HCT116 (cell line): Measurements from ENCODE around the gene MYH15. TPM values are rescaled to one million over a fixed set of nuclear protein-coding genes. Genes with fewer than 3 reads are reported as not detected.

Experiments used
- ATAC-seq: fragments of 200-7000 bp; cut with Tn5 transposase; 2 replicates; pipeline ENCODE4 v1.9.1; 2020; ENCODE audit warnings: mild to moderate bottlenecking, moderate library complexity
- BruUV-seq: library from RNA; stranded (reverse); fragments of 400-500 nt; replicated peaks from 2 replicates; lab custom pipeline; 2021; lab: Mats Ljungman, UMichigan
- CTCF ChIA-PET: fragments of 300-600 bp; sonication (Branson Sonifier 250); formaldehyde crosslinking; loops from one replicate; lab custom pipeline; 2021; ENCODE audit warnings: antibody characterized with exemption; lab: Charles Lee
- POLR2A ChIA-PET: fragments of 300-600, 350-600 bp; sonication (Branson Sonifier 250); formaldehyde crosslinking; loops from one replicate; lab custom pipeline; 2021; ENCODE audit warnings: antibody characterized with exemption; lab: Charles Lee
- RAD21 ChIA-PET, 2 experiments: fragments of 300-600 bp; sonication (Branson Sonifier 250); formaldehyde crosslinking; loops; one replicate each; lab custom pipeline; 2023; ENCODE audit warnings: low total read pairs in 2 of 2; ENCODE audit not compliant: uncharacterized antibody in 2 of 2, unreplicated experiment in 2 of 2, low non-redundant PET in 1 of 2; lab: Charles Lee
- DNase-seq: peaks from one replicate; pipeline ENCODE4 v3.0.0-alpha.2; 2010; ENCODE audit warnings: low read depth, low spot score
- H2AFZ ChIP-seq: fragments of 200-600 bp; shearing (Covaris generic), sonication (generic); 2 replicates; pipeline ENCODE4 v1.6.1; 2017; ENCODE audit warnings: low read depth, mixed run types, mixed read lengths, antibody characterized with exemption, low read length; ENCODE audit not compliant: poor library complexity, severe bottlenecking
- H3K27ac ChIP-seq: 2 replicates; pipeline ENCODE4 v1.5.1; 2012; ENCODE audit warnings: low read depth, low read length
- H3K27me3 ChIP-seq: fragments of 200-600 bp; sonication (generic); 2 replicates; pipeline ENCODE4 v1.6.1; 2016; ENCODE audit warnings: mixed run types, low read length, mixed read lengths; ENCODE audit not compliant: insufficient read depth
- H3K36me3 ChIP-seq, 2 experiments: fragments of 200-500 bp in 1 of 2; fragments of 200-600 bp in 1 of 2; sonication (Bioruptor generic) in 1 of 2; sonication (generic) in 1 of 2; 2 replicates each; pipeline versions ENCODE4 v1.5.1 to v1.6.1; 2014 to 2016; ENCODE audit warnings: low read length in 2 of 2, inconsistent platforms in 1 of 2, mixed read lengths in 1 of 2, mixed run types in 1 of 2; ENCODE audit not compliant: insufficient read depth in 2 of 2, control insufficient read depth in 1 of 2
- H3K4me1 ChIP-seq, 2 experiments: fragments of 200-600 bp in 1 of 2; sonication (generic) in 1 of 2; 2 replicates each; pipeline versions ENCODE4 v1.5.1 to v1.6.1; 2012 to 2017; ENCODE audit warnings: low read length in 2 of 2, inconsistent platforms in 1 of 2, mild to moderate bottlenecking in 1 of 2, mixed read lengths in 1 of 2, mixed run types in 1 of 2, moderate library complexity in 1 of 2; ENCODE audit not compliant: insufficient read depth in 2 of 2, control insufficient read depth in 1 of 2
- H3K4me2 ChIP-seq: fragments of 200-600 bp; sonication (generic); 2 replicates; pipeline ENCODE4 v1.6.1; 2017; ENCODE audit warnings: mixed run types, low read length, mixed read lengths
- H3K4me3 ChIP-seq, 2 experiments: fragments of 200-600 bp in 1 of 2; sonication (generic) in 1 of 2; replicated peaks in 1 of 2; 2 replicates each; pipeline ENCODE4 v1.5.1; 2011 to 2016; ENCODE audit warnings: low read length in 2 of 2, control low read depth in 1 of 2, low read depth in 1 of 2, mild to moderate bottlenecking in 1 of 2, mixed read lengths in 1 of 2, mixed run types in 1 of 2
- H3K79me2 ChIP-seq: fragments of 200-600 bp; sonication (generic); 2 replicates; pipeline ENCODE4 v1.6.1; 2017; ENCODE audit warnings: mild to moderate bottlenecking, mixed run types, low read length, moderate library complexity, mixed read lengths; ENCODE audit not compliant: insufficient read depth
- H3K9ac ChIP-seq: fragments of 200-600 bp; sonication (generic); 2 replicates; pipeline ENCODE4 v1.6.1; 2016; ENCODE audit warnings: low read length, mixed read lengths
- H3K9me2 ChIP-seq: fragments of 200-600 bp; sonication (generic), shearing (Covaris generic); 2 replicates; pipeline ENCODE4 v1.6.1; 2017; ENCODE audit warnings: mixed run types, mild to moderate bottlenecking, moderate library complexity; ENCODE audit not compliant: insufficient read depth
- H3K9me3 ChIP-seq, 2 experiments: fragments of 200-500 bp in 1 of 2; fragments of 200-600 bp in 1 of 2; sonication (Bioruptor generic) in 1 of 2; sonication (generic) in 1 of 2; 2 replicates each; pipeline ENCODE4 v1.6.1; 2014 to 2017; ENCODE audit warnings: low read length in 2 of 2, mixed read lengths in 2 of 2, inconsistent platforms in 1 of 2, low read depth in 1 of 2, mild to moderate bottlenecking in 1 of 2, mixed run types in 1 of 2, moderate library complexity in 1 of 2; ENCODE audit not compliant: control insufficient read depth in 1 of 2, insufficient read depth in 1 of 2
- H4K20me1 ChIP-seq: fragments of 200-600 bp; sonication (generic), shearing (Covaris generic); 2 replicates; pipeline ENCODE4 v1.6.1; 2017; ENCODE audit warnings: mixed run types, mild to moderate bottlenecking, moderate library complexity; ENCODE audit not compliant: insufficient read depth
- CBX3 ChIP-seq: IDR thresholded peaks from 2 replicates; pipeline ENCODE4 v1.6.1; 2012; ENCODE audit warnings: low read depth
- CEBPB ChIP-seq: IDR thresholded peaks from 2 replicates; pipeline ENCODE4 v1.6.1; 2012; ENCODE audit warnings: low read depth
- ELF1 ChIP-seq: IDR thresholded peaks from 2 replicates; pipeline ENCODE4 v1.6.1; 2012; ENCODE audit warnings: low read depth, borderline replicate concordance
- EZH2 ChIP-seq: fragments of 200-600 bp; sonication (generic); IDR thresholded peaks from 2 replicates; pipeline ENCODE4 v1.6.1; 2017; ENCODE audit warnings: antibody characterized with exemption, mixed run types
- FOSL1 ChIP-seq: IDR thresholded peaks from 2 replicates; pipeline ENCODE4 v1.6.1; 2012; ENCODE audit warnings: low read depth
- JUND ChIP-seq: IDR thresholded peaks from 2 replicates; pipeline ENCODE4 v1.6.1; 2012
- RAD21 ChIP-seq: IDR thresholded peaks from 2 replicates; pipeline ENCODE4 v1.6.1; 2012; ENCODE audit warnings: low read depth, mild to moderate bottlenecking
- SIN3A ChIP-seq: IDR thresholded peaks from 2 replicates; pipeline ENCODE4 v1.6.1; 2012; ENCODE audit warnings: low read depth
- SP1 ChIP-seq: IDR thresholded peaks from 2 replicates; pipeline ENCODE4 v1.6.1; 2012; ENCODE audit warnings: low read depth
- SRF ChIP-seq: IDR thresholded peaks from 2 replicates; pipeline ENCODE4 v1.6.1; 2012; ENCODE audit warnings: low read depth
- YY1 ChIP-seq: IDR thresholded peaks from 2 replicates; pipeline ENCODE4 v1.6.1; 2011; ENCODE audit warnings: low read length, low read depth, moderate library complexity, mild to moderate bottlenecking; ENCODE audit not compliant: insufficient replicate concordance; ENCODE audit errors: extremely low read depth
- ZFX ChIP-seq: fragments of 450-650 bp; IDR thresholded peaks from 2 replicates; pipeline ENCODE4 v1.6.1; 2017
- ZNF274 ChIP-seq: fragments of 200-500 bp; sonication (Bioruptor generic); IDR thresholded peaks from 2 replicates; pipeline ENCODE4 v1.6.1; 2014; ENCODE audit warnings: mild to moderate bottlenecking, low read depth, low read length, inconsistent platforms
- intact Hi-C: fragments of 100-400 bp; cut with micrococcal nuclease; formaldehyde crosslinking; loops from 2 replicates; pipeline ENCODE4 v1.10.0; 2022
- total RNA-seq: library from RNA; stranded (reverse); gene quantifications from one replicate; pipeline ENCODE4 v1.2.1, GENCODE V29; 2021; ENCODE audit not compliant: unreplicated experiment
- TF ChIP-seq, protein P1 (sequence below): IDR thresholded peaks from 2 replicates; pipeline ENCODE4 v1.6.1; 2012
- TF ChIP-seq, protein P2 (sequence below), 3 experiments: fragments of 200-600 bp in 1 of 3; sonication (generic) in 1 of 3; IDR thresholded peaks in 2 of 3; conservative IDR thresholded peaks in 1 of 3; 2 replicates each; pipeline ENCODE4 v1.5.1; 2012 to 2017; ENCODE audit warnings: low read depth in 2 of 3, low read length in 2 of 3, antibody characterized with exemption in 1 of 3, borderline replicate concordance in 1 of 3, control low read depth in 1 of 3, mild to moderate bottlenecking in 1 of 3, mixed read lengths in 1 of 3, mixed run types in 1 of 3, moderate library complexity in 1 of 3; ENCODE audit not compliant: insufficient read depth in 1 of 3

The MYH15 gene
- total RNA-seq, 1 experiment from 2014 or later = 11.2 TPM

DNA sequence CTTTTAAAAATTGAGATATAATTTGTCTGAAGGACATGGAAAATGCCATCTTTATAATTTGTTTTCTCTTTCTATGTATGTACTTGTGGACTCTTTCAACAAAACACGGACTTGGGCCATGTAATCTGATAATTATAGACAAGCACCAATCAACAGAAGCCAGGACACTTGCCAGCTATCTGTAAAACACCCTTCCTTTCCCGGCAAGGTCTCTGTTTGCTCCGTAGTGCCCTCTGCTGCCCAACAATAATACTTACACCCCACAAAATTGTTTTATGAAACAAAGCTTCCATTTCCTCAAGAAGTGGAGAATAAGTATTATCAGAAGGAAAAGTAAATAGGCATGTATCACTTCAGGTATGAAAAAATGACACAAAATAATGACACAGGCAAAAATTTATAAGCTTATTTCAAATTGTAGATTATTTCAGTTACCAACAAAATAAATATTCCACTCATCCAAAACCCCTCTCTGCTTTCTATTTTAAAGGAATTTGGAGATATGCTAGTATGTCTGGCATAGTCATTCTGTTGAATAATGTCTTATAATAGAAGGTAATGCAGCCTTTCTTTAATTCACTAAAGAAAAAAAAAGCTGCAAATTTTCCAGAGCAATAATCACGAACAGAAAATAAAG lies 32.8 kb downstream of the MYH15 start:
- intact Hi-C loops = loop anchor here (1.0 to 10.0 kb wide), 2 partner anchors 324 to 623 kb away; no protein-coding TSS in a partner anchor
- DNase-seq (peak; percentile 72), ATAC-seq (peak; percentile 73)
- Histone ChIP-seq H3K79me2 (no peaks in the 10 kb centered on the region), H3K27ac (no peak overlapping the region), H3K4me2 (no peak overlapping the region), H3K9ac (no peak overlapping the region), H3K9me2 (no peaks in the 10 kb centered on the region), H3K4me3 (no peak overlapping the region), H3K9me3 (no peaks in the 10 kb centered on the region), H3K27me3 (no peaks in the 10 kb centered on the region), H3K4me1 (peaks cover 15 to 36% of the 10 kb centered on the region in 2 experiments), H3K36me3 (no peaks in the 10 kb centered on the region), H2AFZ (peak overlapping the region; percentile 51), H4K20me1 (no peaks in the 10 kb centered on the region)
- CTCF ChIA-PET = interaction anchor here (0.6 to 2.9 kb wide), 16 partner anchors 8 to 1242 kb away, joined by 3 to 28 read pairs (median 5); no protein-coding TSS in a partner anchor
- RAD21 ChIA-PET = interaction anchor here (0.6 to 1.1 kb wide), 2 partner anchors 345 to 539 kb away, joined by 3 to 5 read pairs; no protein-coding TSS in a partner anchor
- no peak for TF ChIP-seq YY1
- TF ChIP-seq, protein P1, sequence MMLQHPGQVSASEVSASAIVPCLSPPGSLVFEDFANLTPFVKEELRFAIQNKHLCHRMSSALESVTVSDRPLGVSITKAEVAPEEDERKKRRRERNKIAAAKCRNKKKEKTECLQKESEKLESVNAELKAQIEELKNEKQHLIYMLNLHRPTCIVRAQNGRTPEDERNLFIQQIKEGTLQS = no peak
- peak; percentile 47 for TF ChIP-seq SRF
- TF ChIP-seq ZFX = no peak
- peak; percentile 12; the same call in 1 of the 2 replicates for TF ChIP-seq SP1
- TF ChIP-seq EZH2 = no peak
- TF ChIP-seq SIN3A = no peak
- 0 out of 2 replicates have a peak, but pooled peaks have one; percentile 14 for TF ChIP-seq FOSL1
- no peak for TF ChIP-seq ELF1
- TF ChIP-seq, protein P2, sequence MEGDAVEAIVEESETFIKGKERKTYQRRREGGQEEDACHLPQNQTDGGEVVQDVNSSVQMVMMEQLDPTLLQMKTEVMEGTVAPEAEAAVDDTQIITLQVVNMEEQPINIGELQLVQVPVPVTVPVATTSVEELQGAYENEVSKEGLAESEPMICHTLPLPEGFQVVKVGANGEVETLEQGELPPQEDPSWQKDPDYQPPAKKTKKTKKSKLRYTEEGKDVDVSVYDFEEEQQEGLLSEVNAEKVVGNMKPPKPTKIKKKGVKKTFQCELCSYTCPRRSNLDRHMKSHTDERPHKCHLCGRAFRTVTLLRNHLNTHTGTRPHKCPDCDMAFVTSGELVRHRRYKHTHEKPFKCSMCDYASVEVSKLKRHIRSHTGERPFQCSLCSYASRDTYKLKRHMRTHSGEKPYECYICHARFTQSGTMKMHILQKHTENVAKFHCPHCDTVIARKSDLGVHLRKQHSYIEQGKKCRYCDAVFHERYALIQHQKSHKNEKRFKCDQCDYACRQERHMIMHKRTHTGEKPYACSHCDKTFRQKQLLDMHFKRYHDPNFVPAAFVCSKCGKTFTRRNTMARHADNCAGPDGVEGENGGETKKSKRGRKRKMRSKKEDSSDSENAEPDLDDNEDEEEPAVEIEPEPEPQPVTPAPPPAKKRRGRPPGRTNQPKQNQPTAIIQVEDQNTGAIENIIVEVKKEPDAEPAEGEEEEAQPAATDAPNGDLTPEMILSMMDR (IDR thresholded peaks at IDR 0.05 in 2 of 3, conservative IDR thresholded peaks at IDR 0.05 in 1 of 3; ENCODE audit: borderline replicate concordance in 1 of 3, insufficient read depth in 1 of 3, low read depth in 2 of 3, low read length in 2 of 3) = peak; percentile 65 to 75 (median 71); a peak in 5 of 6 replicates
- TF ChIP-seq CEBPB = no peak
- TF ChIP-seq ZNF274 = no peak
- peak; percentile 80 for TF ChIP-seq RAD21
- peak; percentile 63 for TF ChIP-seq CBX3
- no peak for TF ChIP-seq JUND
- BruUV-seq = no TSS peak
- POLR2A ChIA-PET = interaction anchor here (1.0 kb wide), 1 partner anchor 818 kb away, joined by 3 read pairs; no protein-coding TSS in a partner anchor
